H9 (cell line): ENCODE measurements around the gene ENO4. TPM values are rescaled to one million over a fixed set of nuclear protein-coding genes. Genes with fewer than 3 reads are reported as not detected.

ENCODE experiments used
- DNase-seq: peaks from one replicate; pipeline ENCODE4 v3.0.0-alpha.2; 2017
- H2AFZ ChIP-seq: one replicate; pipeline ENCODE4 v1.6.1; 2013; ENCODE audit warnings: mild to moderate bottlenecking, low read length, control low read depth, moderate library complexity
- H2AK5ac ChIP-seq: 2 replicates; pipeline ENCODE4 v1.6.1; 2013; ENCODE audit warnings: low read length, control low read depth, mixed read lengths; ENCODE audit not compliant: insufficient read length
- H2BK120ac ChIP-seq: one replicate; pipeline ENCODE4 v1.6.1; 2013; ENCODE audit warnings: low read depth, mild to moderate bottlenecking, low read length, control low read depth, inconsistent platforms; ENCODE audit not compliant: poor library complexity, severe bottlenecking
- H2BK12ac ChIP-seq: 2 replicates; pipeline ENCODE4 v1.6.1; 2013; ENCODE audit warnings: low read length, control low read depth, mixed read lengths, low read depth; ENCODE audit not compliant: insufficient read length
- H2BK15ac ChIP-seq: 2 replicates; pipeline ENCODE4 v1.6.1; 2013; ENCODE audit warnings: low read depth, low read length, control low read depth
- H2BK20ac ChIP-seq: one replicate; pipeline ENCODE4 v1.6.1; 2013; ENCODE audit warnings: low read depth, mild to moderate bottlenecking, low read length, control low read depth, inconsistent platforms; ENCODE audit not compliant: poor library complexity, severe bottlenecking
- H2BK5ac ChIP-seq: 2 replicates; pipeline ENCODE4 v1.6.1; 2013; ENCODE audit warnings: low read length, control low read depth, mixed read lengths; ENCODE audit not compliant: insufficient read length
- H3K14ac ChIP-seq: 2 replicates; pipeline ENCODE4 v1.6.1; 2013; ENCODE audit warnings: low read length, control low read depth; ENCODE audit not compliant: insufficient read depth
- H3K18ac ChIP-seq: 2 replicates; pipeline ENCODE4 v1.6.1; 2013; ENCODE audit warnings: low read depth, mild to moderate bottlenecking, mixed read lengths, low read length, control low read depth; ENCODE audit not compliant: insufficient read length
- H3K23ac ChIP-seq: 2 replicates; pipeline ENCODE4 v1.6.1; 2013; ENCODE audit warnings: low read length, control low read depth, mixed read lengths, low read depth; ENCODE audit not compliant: insufficient read length
- H3K23me2 ChIP-seq: 2 replicates; pipeline ENCODE4 v1.6.1; 2013; ENCODE audit warnings: low read depth, mild to moderate bottlenecking, mixed read lengths, low read length, control low read depth; ENCODE audit not compliant: insufficient read length, poor library complexity, severe bottlenecking
- H3K27ac ChIP-seq: 2 replicates; pipeline ENCODE4 v1.5.1; 2013; ENCODE audit warnings: low read length, control low read depth, mixed read lengths, low read depth; ENCODE audit not compliant: insufficient read length
- H3K27me3 ChIP-seq: 2 replicates; pipeline ENCODE4 v1.6.1; 2013; ENCODE audit warnings: low read length, control low read depth, inconsistent platforms; ENCODE audit not compliant: insufficient read depth
- H3K4ac ChIP-seq: 2 replicates; pipeline ENCODE4 v1.6.1; 2013; ENCODE audit warnings: low read depth, mild to moderate bottlenecking, control low read depth, inconsistent platforms, low read length, moderate library complexity
- H3K4me1 ChIP-seq: 2 replicates; pipeline ENCODE4 v1.6.1; 2013; ENCODE audit warnings: low read length, control low read depth, inconsistent platforms; ENCODE audit not compliant: insufficient read depth
- H3K4me2 ChIP-seq: 2 replicates; pipeline ENCODE4 v1.6.1; 2013; ENCODE audit warnings: low read length, control low read depth, mixed read lengths; ENCODE audit not compliant: insufficient read length, insufficient read depth
- H3K56ac ChIP-seq: 2 replicates; pipeline ENCODE4 v1.6.1; 2013; ENCODE audit warnings: low read depth, mild to moderate bottlenecking, mixed read lengths, low read length, control low read depth; ENCODE audit not compliant: insufficient read length
- H3K79me1 ChIP-seq: 2 replicates; pipeline ENCODE4 v1.6.1; 2013; ENCODE audit warnings: low read depth, mild to moderate bottlenecking, moderate library complexity, low read length, control low read depth, inconsistent platforms; ENCODE audit not compliant: insufficient read depth, poor library complexity, severe bottlenecking
- H3K79me2 ChIP-seq: 2 replicates; pipeline ENCODE4 v1.6.1; 2013; ENCODE audit warnings: low read length, control low read depth, inconsistent platforms; ENCODE audit not compliant: insufficient read depth
- H3K9ac ChIP-seq: 2 replicates; pipeline ENCODE4 v1.6.1; 2013; ENCODE audit warnings: low read length, control low read depth, mixed read lengths; ENCODE audit not compliant: insufficient read length; ENCODE audit errors: extremely low read depth
- H3K9me3 ChIP-seq: one replicate; pipeline ENCODE4 v1.6.1; 2013; ENCODE audit warnings: low read depth, low read length, inconsistent platforms; ENCODE audit not compliant: control insufficient read depth
- H3T11ph ChIP-seq: one replicate; pipeline ENCODE4 v1.6.1; 2013; ENCODE audit warnings: mild to moderate bottlenecking, low read length, control low read depth, inconsistent platforms
- H4K20me1 ChIP-seq: one replicate; pipeline ENCODE4 v1.6.1; 2013; ENCODE audit not compliant: control insufficient read depth, insufficient read length, insufficient read depth
- H4K5ac ChIP-seq: 2 replicates; pipeline ENCODE4 v1.6.1; 2013; ENCODE audit warnings: low read depth, mild to moderate bottlenecking, mixed read lengths, low read length, control low read depth; ENCODE audit not compliant: insufficient read length
- H4K8ac ChIP-seq: replicated peaks from 2 replicates; pipeline ENCODE4 v1.6.1; 2013; ENCODE audit warnings: low read length, control low read depth, mixed read lengths, low read depth; ENCODE audit not compliant: insufficient read length
- H4K91ac ChIP-seq: 2 replicates; pipeline ENCODE4 v1.6.1; 2013; ENCODE audit warnings: low read depth, mild to moderate bottlenecking, moderate library complexity, mixed read lengths, low read length, control low read depth; ENCODE audit not compliant: insufficient read length
- H3K27ac Mint-ChIP-seq, 3 experiments: 2 replicates in 2 of 3; 3 replicates in 1 of 3; pipeline ENCODE4 v1.8.0; 2020 to 2021; ENCODE audit warnings: mixed read lengths in 3 of 3, mild to moderate bottlenecking in 1 of 3, moderate library complexity in 1 of 3
- H3K27me3 Mint-ChIP-seq: 2 replicates; pipeline ENCODE4 v1.8.0; 2021; ENCODE audit warnings: low read depth, mild to moderate bottlenecking, moderate library complexity, mixed read lengths
- H3K36me3 Mint-ChIP-seq, 3 experiments: 2 replicates in 2 of 3; 3 replicates in 1 of 3; pipeline ENCODE4 v1.8.0; 2020 to 2021; ENCODE audit warnings: low read depth in 3 of 3, mixed read lengths in 3 of 3; ENCODE audit not compliant: insufficient read depth in 1 of 3
- H3K4me1 Mint-ChIP-seq, 2 experiments: 2 replicates each; pipeline ENCODE4 v1.8.0; 2020; ENCODE audit warnings: mixed read lengths in 2 of 2
- H3K4me3 Mint-ChIP-seq, 2 experiments: 2 replicates in 1 of 2; 3 replicates in 1 of 2; pipeline ENCODE4 v1.8.0; 2020 to 2021; ENCODE audit warnings: mild to moderate bottlenecking in 2 of 2, mixed read lengths in 2 of 2, moderate library complexity in 1 of 2
- H3K9me3 Mint-ChIP-seq, 2 experiments: 2 replicates in 1 of 2; 3 replicates in 1 of 2; pipeline ENCODE4 v1.8.0; 2020; ENCODE audit warnings: mild to moderate bottlenecking in 2 of 2, mixed read lengths in 2 of 2, moderate library complexity in 1 of 2
- WGBS: extraction: QIAGEN DNeasy Blood & Tissue Kit; methylation state at CpG from one replicate; pipeline ENCODE4 v1.1.7; 2013; ENCODE audit warnings: missing lambda C conversion rate, low lambda C conversion rate, mixed read lengths; ENCODE audit not compliant: insufficient read length; ENCODE audit errors: extremely low coverage; 5-methylcytosine and 5-hydroxymethylcytosine counted together
- total RNA-seq: library from RNA; stranded (reverse); gene quantifications from 2 replicates; pipeline ENCODE4 v1.2.1, GENCODE V29; 2021
- TF ChIP-seq, protein P1 (sequence below): fragments of 200-600 bp; sonication (generic); conservative IDR thresholded peaks from 3 replicates; pipeline ENCODE4 v1.8.0; 2021; ENCODE audit warnings: antibody characterized with exemption, mild to moderate bottlenecking

The ENO4 gene
- total RNA-seq, 1 experiment from 2014 or later: 0.26 TPM

DNA sequence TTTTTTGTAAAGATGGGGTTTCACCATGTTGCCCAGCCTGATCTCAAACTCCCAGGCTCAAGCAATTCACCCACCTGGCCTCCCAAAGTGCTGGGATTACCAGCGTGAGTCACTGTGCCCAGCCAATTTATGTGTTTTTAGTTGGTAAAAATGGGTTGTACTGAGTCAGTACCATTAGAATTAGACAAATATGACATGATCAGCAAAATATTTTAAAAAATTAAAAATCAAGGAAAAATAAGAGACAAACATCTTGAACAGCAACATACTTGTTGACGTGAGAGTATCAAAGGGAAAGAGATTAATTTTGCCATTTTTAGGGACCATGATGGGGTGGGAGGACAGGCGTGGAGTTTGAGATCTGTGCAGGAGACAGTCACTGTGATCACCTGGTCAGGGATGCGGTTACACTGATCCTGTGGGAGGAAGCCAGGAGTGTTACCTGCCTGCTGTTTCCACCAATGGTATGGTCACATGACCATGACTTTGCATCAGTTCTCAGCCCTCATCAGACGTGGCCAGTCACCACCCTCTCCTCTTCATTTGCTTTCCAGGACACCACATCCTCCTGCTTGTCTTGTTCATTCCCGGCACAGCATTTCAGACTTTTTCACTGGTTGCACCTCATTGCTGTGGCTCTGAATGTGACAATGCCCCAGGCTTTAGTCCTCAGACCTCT is 29.2 kb upstream of the ENO4 start:
- Histone ChIP-seq H3T11ph (no peak overlapping the region), H3K27me3 (no peaks in the 10 kb centered on the region), H3K9ac (no peak overlapping the region), H2BK15ac (no peak overlapping the region), H3K18ac (no peak overlapping the region), H4K91ac (no peak overlapping the region), H4K20me1 (no peaks in the 10 kb centered on the region), H2BK5ac (no peak overlapping the region), H3K27ac (no peak overlapping the region), H3K79me2 (no peaks in the 10 kb centered on the region), H2AK5ac (no peak overlapping the region), H2BK20ac (no peak overlapping the region), H3K9me3 (no peaks in the 10 kb centered on the region), H2AFZ (no peak overlapping the region), H3K79me1 (no peaks in the 10 kb centered on the region), H3K4me1 (no peaks in the 10 kb centered on the region), H3K4ac (no peak overlapping the region), H3K14ac (no peak overlapping the region), H3K56ac (no peak overlapping the region), H3K23ac (no peak overlapping the region), H3K4me2 (no peak overlapping the region), H2BK12ac (no peak overlapping the region), H4K5ac (no peak overlapping the region), H3K23me2 (no peaks in the 10 kb centered on the region), H2BK120ac (no peak overlapping the region), H4K8ac (no peak overlapping the region)
- no peak for DNase-seq
- TF ChIP-seq, protein P1, sequence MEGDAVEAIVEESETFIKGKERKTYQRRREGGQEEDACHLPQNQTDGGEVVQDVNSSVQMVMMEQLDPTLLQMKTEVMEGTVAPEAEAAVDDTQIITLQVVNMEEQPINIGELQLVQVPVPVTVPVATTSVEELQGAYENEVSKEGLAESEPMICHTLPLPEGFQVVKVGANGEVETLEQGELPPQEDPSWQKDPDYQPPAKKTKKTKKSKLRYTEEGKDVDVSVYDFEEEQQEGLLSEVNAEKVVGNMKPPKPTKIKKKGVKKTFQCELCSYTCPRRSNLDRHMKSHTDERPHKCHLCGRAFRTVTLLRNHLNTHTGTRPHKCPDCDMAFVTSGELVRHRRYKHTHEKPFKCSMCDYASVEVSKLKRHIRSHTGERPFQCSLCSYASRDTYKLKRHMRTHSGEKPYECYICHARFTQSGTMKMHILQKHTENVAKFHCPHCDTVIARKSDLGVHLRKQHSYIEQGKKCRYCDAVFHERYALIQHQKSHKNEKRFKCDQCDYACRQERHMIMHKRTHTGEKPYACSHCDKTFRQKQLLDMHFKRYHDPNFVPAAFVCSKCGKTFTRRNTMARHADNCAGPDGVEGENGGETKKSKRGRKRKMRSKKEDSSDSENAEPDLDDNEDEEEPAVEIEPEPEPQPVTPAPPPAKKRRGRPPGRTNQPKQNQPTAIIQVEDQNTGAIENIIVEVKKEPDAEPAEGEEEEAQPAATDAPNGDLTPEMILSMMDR: no peak
- no peaks in the 10 kb centered on the region; a peak in 2 of 5 replicates for H3K9me3 Mint-ChIP-seq
- H3K36me3 Mint-ChIP-seq: peaks cover 0 to 17% (median 0%) of the 10 kb centered on the region in 3 experiments; a peak in 2 of 7 replicates
- no peak overlapping the region for H3K4me3 Mint-ChIP-seq
- H3K4me1 Mint-ChIP-seq: peaks cover 23 to 24% of the 10 kb centered on the region in 2 experiments
- H3K27me3 Mint-ChIP-seq: peaks cover 25% of the 10 kb centered on the region
- no peak overlapping the region for H3K27ac Mint-ChIP-seq
- WGBS: no CpG with 5 or more reads among the region's 6 CpGs
